ENCODE results near the gene TMEM200A. TPM values are rescaled to one million over a fixed set of nuclear protein-coding genes. Genes with fewer than 3 reads are reported as not detected.

TMEM200A gene
- total RNA-seq, 1 donor: 43.1 TPM

GRCh38 chr6:130432838-130433237, 67.0 kb downstream of the TMEM200A start:
- H2AFZ ChIP-seq (ENCODE audit: low read length): no peak overlapping the region
- peaks cover 2% of the 10 kb centered on the region for H4K20me1 ChIP-seq (ENCODE audit: insufficient read depth, low read length)
- no peak overlapping the region for H3K4me3 ChIP-seq (ENCODE audit: insufficient read depth, low read length)
- H3K27ac ChIP-seq (ENCODE audit: low read depth, low read length): no peak overlapping the region
- no peak for TF ChIP-seq CTCF (IDR thresholded peaks at IDR 0.05; ENCODE audit: extremely low read depth, low read depth, low read length)
- no peaks in the 10 kb centered on the region for H3K36me3 ChIP-seq (ENCODE audit: insufficient read depth, low read length)
- no peaks in the 10 kb centered on the region for H3K27me3 ChIP-seq (ENCODE audit: insufficient read depth, low read length)
- peaks cover 11% of the 10 kb centered on the region for H3K4me1 ChIP-seq (ENCODE audit: insufficient read depth, low read length)
- no peak overlapping the region for H3K4me2 ChIP-seq (ENCODE audit: insufficient read depth, low read length)
- DNase-seq (ENCODE audit: insufficient read length, low spot score, missing footprints): no peak
- H3K79me2 ChIP-seq (ENCODE audit: insufficient read depth, low read length): peaks cover 47% of the 10 kb centered on the region
- H3K9me3 ChIP-seq (ENCODE audit: low read depth, low read length): no peaks in the 10 kb centered on the region

GRCh38 chr6:130434174-130434873, 68.5 kb downstream of the TMEM200A start:
- Histone ChIP-seq H3K79me2 (ENCODE audit: insufficient read depth, low read length) (peaks cover 55% of the 10 kb centered on the region), H3K27ac (ENCODE audit: low read depth, low read length) (no peak overlapping the region), H3K36me3 (ENCODE audit: insufficient read depth, low read length) (no peaks in the 10 kb centered on the region), H2AFZ (ENCODE audit: low read length) (no peak overlapping the region), H3K27me3 (ENCODE audit: insufficient read depth, low read length) (no peaks in the 10 kb centered on the region), H3K4me2 (ENCODE audit: insufficient read depth, low read length) (no peak overlapping the region), H3K4me3 (ENCODE audit: insufficient read depth, low read length) (no peak overlapping the region), H3K9me3 (ENCODE audit: low read depth, low read length) (no peaks in the 10 kb centered on the region), H3K4me1 (ENCODE audit: insufficient read depth, low read length) (peaks cover 11% of the 10 kb centered on the region), H4K20me1 (ENCODE audit: insufficient read depth, low read length) (peaks cover 2% of the 10 kb centered on the region)
- no peak for TF ChIP-seq CTCF (IDR thresholded peaks at IDR 0.05; ENCODE audit: extremely low read depth, low read depth, low read length)
- no peak for DNase-seq (ENCODE audit: insufficient read length, low spot score, missing footprints)

GRCh38 chr6:130435181-130435580, 69.4 kb downstream of the TMEM200A start:
- H4K20me1 ChIP-seq (ENCODE audit: insufficient read depth, low read length): peaks cover 2% of the 10 kb centered on the region
- H3K4me2 ChIP-seq (ENCODE audit: insufficient read depth, low read length): no peak overlapping the region
- H3K27ac ChIP-seq (ENCODE audit: low read depth, low read length): no peak overlapping the region
- H3K79me2 ChIP-seq (ENCODE audit: insufficient read depth, low read length): peaks cover 52% of the 10 kb centered on the region
- H3K4me3 ChIP-seq (ENCODE audit: insufficient read depth, low read length): no peak overlapping the region
- no peak for DNase-seq (ENCODE audit: insufficient read length, low spot score, missing footprints)
- TF ChIP-seq CTCF (IDR thresholded peaks at IDR 0.05; ENCODE audit: extremely low read depth, low read depth, low read length): no peak
- no peaks in the 10 kb centered on the region for H3K9me3 ChIP-seq (ENCODE audit: low read depth, low read length)
- H3K36me3 ChIP-seq (ENCODE audit: insufficient read depth, low read length): no peaks in the 10 kb centered on the region
- no peak overlapping the region for H2AFZ ChIP-seq (ENCODE audit: low read length)
- peaks cover 11% of the 10 kb centered on the region for H3K4me1 ChIP-seq (ENCODE audit: insufficient read depth, low read length)
- H3K27me3 ChIP-seq (ENCODE audit: insufficient read depth, low read length): no peaks in the 10 kb centered on the region

GRCh38 chr6:130437961-130438360, 72.1 kb downstream of the TMEM200A start:
- H3K9me3 ChIP-seq (ENCODE audit: low read depth, low read length): no peaks in the 10 kb centered on the region
- no peak overlapping the region for H3K4me2 ChIP-seq (ENCODE audit: insufficient read depth, low read length)
- TF ChIP-seq CTCF (IDR thresholded peaks at IDR 0.05; ENCODE audit: extremely low read depth, low read depth, low read length): no peak
- H3K27ac ChIP-seq (ENCODE audit: low read depth, low read length): no peak overlapping the region
- peaks cover 2% of the 10 kb centered on the region for H4K20me1 ChIP-seq (ENCODE audit: insufficient read depth, low read length)
- no peaks in the 10 kb centered on the region for H3K27me3 ChIP-seq (ENCODE audit: insufficient read depth, low read length)
- H3K4me3 ChIP-seq (ENCODE audit: insufficient read depth, low read length): no peak overlapping the region
- peaks cover 19% of the 10 kb centered on the region for H3K36me3 ChIP-seq (ENCODE audit: insufficient read depth, low read length)
- peaks cover 11% of the 10 kb centered on the region for H3K4me1 ChIP-seq (ENCODE audit: insufficient read depth, low read length)
- no peak for DNase-seq (ENCODE audit: insufficient read length, low spot score, missing footprints)
- no peak overlapping the region for H2AFZ ChIP-seq (ENCODE audit: low read length)
- peaks cover 36% of the 10 kb centered on the region for H3K79me2 ChIP-seq (ENCODE audit: insufficient read depth, low read length)

Data from osteoblast (primary cell).